ENCODE results near the gene TIAM1.

GRCh38 chr21:31133243-31133830, 210.7 kb downstream of the TIAM1 start:
- TF ChIP-seq EZH2phosphoT487 (IDR thresholded peaks at IDR 0.05; ENCODE audit: borderline replicate concordance, low read depth, low read length) (no peak), CTCF (conservative IDR thresholded peaks at IDR 0.05; ENCODE audit: low read length) (no peak)
